ENCODE measurements around the gene KRT38.

The KRT38 gene

DNA sequence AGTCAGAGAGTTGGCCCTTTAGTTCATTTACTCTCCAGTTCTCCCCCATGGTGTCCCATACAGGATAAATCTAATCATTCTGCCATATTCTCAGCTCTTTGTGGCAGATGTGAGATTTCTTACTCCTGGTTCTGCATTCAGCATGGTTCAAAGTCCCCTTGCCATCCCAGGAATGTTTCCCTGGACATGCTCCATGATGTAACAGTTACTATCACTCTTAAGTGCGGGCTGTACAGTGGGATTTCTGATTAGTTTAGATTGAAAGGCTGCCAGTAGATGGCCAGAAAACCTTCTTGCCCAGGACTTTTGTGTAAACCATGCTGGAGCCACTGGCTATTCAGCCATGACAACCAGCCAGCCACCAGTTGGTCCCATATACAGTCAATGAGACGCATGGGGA is 26.8 kb downstream of the KRT38 start:
- H3K4me2 ChIP-seq (ENCODE audit: low read length): no peak overlapping the region
- H3K4me3 ChIP-seq (ENCODE audit: low read depth, low read length): no peak overlapping the region
- no peaks in the 10 kb centered on the region for H3K4me1 ChIP-seq
- TF ChIP-seq, protein P1, sequence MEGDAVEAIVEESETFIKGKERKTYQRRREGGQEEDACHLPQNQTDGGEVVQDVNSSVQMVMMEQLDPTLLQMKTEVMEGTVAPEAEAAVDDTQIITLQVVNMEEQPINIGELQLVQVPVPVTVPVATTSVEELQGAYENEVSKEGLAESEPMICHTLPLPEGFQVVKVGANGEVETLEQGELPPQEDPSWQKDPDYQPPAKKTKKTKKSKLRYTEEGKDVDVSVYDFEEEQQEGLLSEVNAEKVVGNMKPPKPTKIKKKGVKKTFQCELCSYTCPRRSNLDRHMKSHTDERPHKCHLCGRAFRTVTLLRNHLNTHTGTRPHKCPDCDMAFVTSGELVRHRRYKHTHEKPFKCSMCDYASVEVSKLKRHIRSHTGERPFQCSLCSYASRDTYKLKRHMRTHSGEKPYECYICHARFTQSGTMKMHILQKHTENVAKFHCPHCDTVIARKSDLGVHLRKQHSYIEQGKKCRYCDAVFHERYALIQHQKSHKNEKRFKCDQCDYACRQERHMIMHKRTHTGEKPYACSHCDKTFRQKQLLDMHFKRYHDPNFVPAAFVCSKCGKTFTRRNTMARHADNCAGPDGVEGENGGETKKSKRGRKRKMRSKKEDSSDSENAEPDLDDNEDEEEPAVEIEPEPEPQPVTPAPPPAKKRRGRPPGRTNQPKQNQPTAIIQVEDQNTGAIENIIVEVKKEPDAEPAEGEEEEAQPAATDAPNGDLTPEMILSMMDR (IDR thresholded peaks at IDR 0.05): no peak
- H3K79me2 ChIP-seq: no peaks in the 10 kb centered on the region
- no peak overlapping the region for H3K9ac ChIP-seq
- no peak overlapping the region for H3K27ac ChIP-seq
- no peak overlapping the region for H2AFZ ChIP-seq
- H3K27me3 ChIP-seq (ENCODE audit: control insufficient read depth, insufficient read depth, low read length): no peaks in the 10 kb centered on the region
- no peaks in the 10 kb centered on the region for H3K36me3 ChIP-seq (ENCODE audit: control insufficient read depth, insufficient read depth, low read length)
- no peaks in the 10 kb centered on the region for H3K9me3 ChIP-seq (ENCODE audit: control insufficient read depth, low read length)

DNA sequence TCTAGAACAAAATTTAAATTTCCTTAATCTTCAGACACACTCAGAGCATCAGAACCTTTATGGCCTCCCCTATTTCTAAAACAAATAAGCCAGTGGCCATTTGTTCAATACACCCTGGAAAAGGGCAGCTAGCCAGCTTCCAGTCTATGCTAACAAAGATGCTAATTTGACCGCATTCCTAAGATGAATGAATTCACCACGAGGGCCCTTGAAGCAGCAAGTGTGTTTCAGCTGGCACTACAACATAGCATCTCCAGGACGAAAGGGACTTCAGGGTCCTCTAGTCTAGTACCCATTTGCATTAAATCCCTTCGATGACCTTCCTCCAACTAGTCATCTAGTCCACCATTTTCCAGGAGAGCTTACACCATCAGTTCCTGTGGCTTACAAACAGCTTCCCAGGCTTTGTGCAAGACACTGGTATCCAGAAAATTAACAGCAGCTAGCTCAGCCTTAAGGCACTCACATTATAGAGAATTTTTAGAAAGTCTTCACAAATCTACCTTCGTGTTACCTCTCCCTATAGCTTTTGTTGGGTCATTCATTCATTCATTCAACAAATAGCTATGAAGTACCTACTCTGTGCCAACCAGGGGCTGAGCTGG is 27.3 kb downstream of the KRT38 start:
- Histone ChIP-seq H3K4me3 (ENCODE audit: low read depth, low read length) (no peak overlapping the region), H3K9me3 (ENCODE audit: control insufficient read depth, low read length) (no peaks in the 10 kb centered on the region), H3K9ac (no peak overlapping the region), H3K27me3 (ENCODE audit: control insufficient read depth, insufficient read depth, low read length) (no peaks in the 10 kb centered on the region), H3K4me1 (no peaks in the 10 kb centered on the region), H2AFZ (no peak overlapping the region), H3K36me3 (ENCODE audit: control insufficient read depth, insufficient read depth, low read length) (no peaks in the 10 kb centered on the region), H3K27ac (no peak overlapping the region), H3K4me2 (ENCODE audit: low read length) (no peak overlapping the region), H3K79me2 (no peaks in the 10 kb centered on the region)
- TF ChIP-seq, protein P1 (IDR thresholded peaks at IDR 0.05): no peak

DNA sequence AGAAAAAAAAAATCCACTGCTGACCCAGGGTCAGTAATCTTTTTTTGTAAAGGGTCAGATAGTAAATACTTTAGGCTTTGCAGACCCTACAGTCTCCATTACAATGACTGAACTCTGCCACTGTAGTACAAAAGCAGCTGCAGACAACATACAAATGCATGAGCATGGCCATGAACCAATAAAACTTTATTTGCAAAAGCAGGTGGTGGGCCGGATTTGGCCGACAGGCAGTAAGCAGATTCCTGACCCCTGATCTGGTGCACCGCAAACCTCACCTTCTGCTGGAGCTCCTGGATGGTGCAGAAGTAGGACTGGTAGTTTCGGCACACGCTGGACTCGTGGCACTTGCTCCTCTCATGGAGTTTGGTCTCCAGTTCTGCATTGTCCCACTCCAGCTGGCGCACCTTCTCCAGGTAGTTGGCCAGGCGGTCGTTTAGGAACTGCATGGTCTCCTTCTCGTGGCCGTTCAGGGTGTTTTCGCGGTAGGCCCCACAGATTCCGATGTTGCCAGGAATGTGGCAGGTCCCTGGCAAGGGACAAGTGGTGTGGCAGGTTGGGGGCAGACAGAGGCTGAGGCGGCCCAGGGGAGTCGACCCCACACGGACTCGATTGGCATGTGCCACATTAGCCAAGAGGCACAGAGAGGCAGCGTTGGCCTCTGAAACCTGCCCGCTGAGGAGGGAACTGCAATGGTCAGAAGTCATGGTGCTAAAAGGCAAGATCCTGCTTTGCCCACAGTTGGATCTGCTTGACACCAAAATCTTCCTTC is 29.5 kb downstream of the KRT38 start:
- no peak overlapping the region for H3K4me3 ChIP-seq (ENCODE audit: low read depth, low read length)
- TF ChIP-seq, protein P1 (IDR thresholded peaks at IDR 0.05): no peak
- H3K36me3 ChIP-seq (ENCODE audit: control insufficient read depth, insufficient read depth, low read length): no peaks in the 10 kb centered on the region
- no peaks in the 10 kb centered on the region for H3K4me1 ChIP-seq
- H3K79me2 ChIP-seq: no peaks in the 10 kb centered on the region
- H3K27me3 ChIP-seq (ENCODE audit: control insufficient read depth, insufficient read depth, low read length): no peaks in the 10 kb centered on the region
- H3K4me2 ChIP-seq (ENCODE audit: low read length): no peak overlapping the region
- no peak overlapping the region for H3K27ac ChIP-seq
- no peaks in the 10 kb centered on the region for H3K9me3 ChIP-seq (ENCODE audit: control insufficient read depth, low read length)
- no peak overlapping the region for H2AFZ ChIP-seq
- H3K9ac ChIP-seq: no peak overlapping the region

DNA sequence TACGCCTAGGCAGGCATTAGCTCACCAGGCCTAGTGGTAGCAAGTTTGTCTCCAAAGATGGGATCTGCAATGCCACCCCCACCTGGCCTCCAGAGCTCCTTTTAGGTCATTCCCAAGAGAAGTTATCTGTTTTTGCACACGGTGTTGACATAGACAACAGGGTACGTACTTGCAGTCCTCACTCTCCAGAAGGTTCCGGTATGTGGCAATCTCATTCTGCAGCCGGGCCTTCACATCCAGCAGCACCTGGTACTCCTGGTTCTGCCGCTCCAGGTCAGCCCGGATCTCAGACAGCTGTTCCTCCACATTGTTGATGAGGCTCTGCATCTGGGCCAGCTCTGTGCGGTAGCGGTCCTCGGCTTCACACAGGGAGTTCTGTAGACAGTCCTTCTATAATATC is 33.6 kb downstream of the KRT38 start:
- no peak overlapping the region for H2AFZ ChIP-seq
- no peak overlapping the region for H3K27ac ChIP-seq
- H3K9me3 ChIP-seq (ENCODE audit: control insufficient read depth, low read length): no peaks in the 10 kb centered on the region
- H3K4me1 ChIP-seq: no peaks in the 10 kb centered on the region
- no peaks in the 10 kb centered on the region for H3K36me3 ChIP-seq (ENCODE audit: control insufficient read depth, insufficient read depth, low read length)
- H3K79me2 ChIP-seq: no peaks in the 10 kb centered on the region
- H3K27me3 ChIP-seq (ENCODE audit: control insufficient read depth, insufficient read depth, low read length): no peaks in the 10 kb centered on the region
- TF ChIP-seq, protein P1 (IDR thresholded peaks at IDR 0.05): no peak
- H3K4me3 ChIP-seq (ENCODE audit: low read depth, low read length): no peak overlapping the region
- H3K9ac ChIP-seq: no peak overlapping the region
- no peak overlapping the region for H3K4me2 ChIP-seq (ENCODE audit: low read length)

DNA sequence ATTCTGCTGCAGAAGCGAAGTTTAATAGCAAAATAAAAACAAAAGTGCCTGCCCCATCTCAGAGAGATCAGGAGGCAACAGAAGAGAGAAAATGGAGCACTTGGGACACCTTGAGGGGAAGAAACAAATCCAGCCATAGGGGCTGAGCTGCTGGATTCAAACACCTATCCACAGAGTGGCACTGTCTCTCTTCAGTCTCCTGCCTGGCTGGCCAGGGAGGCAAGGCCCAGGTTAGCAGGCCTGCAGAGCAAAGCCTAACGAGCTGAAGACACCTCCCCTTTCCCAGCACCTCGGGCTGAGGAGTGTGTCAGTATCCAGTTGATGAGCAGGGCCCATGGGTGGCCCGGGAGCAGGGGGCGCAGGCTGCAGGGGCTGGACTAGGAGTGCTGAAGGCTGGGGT is 34.6 kb downstream of the KRT38 start:
- Histone ChIP-seq H3K27me3 (ENCODE audit: control insufficient read depth, insufficient read depth, low read length) (no peaks in the 10 kb centered on the region), H3K4me2 (ENCODE audit: low read length) (no peak overlapping the region), H2AFZ (no peak overlapping the region), H3K36me3 (ENCODE audit: control insufficient read depth, insufficient read depth, low read length) (no peaks in the 10 kb centered on the region), H3K4me3 (ENCODE audit: low read depth, low read length) (no peak overlapping the region), H3K4me1 (no peaks in the 10 kb centered on the region), H3K27ac (no peak overlapping the region), H3K9ac (no peak overlapping the region), H3K79me2 (no peaks in the 10 kb centered on the region), H3K9me3 (ENCODE audit: control insufficient read depth, low read length) (no peaks in the 10 kb centered on the region)
- TF ChIP-seq, protein P1 (IDR thresholded peaks at IDR 0.05): no peak
